HepG2 (cell line): ENCODE data around the gene TOMM6. TPM values are rescaled to one million over a fixed set of nuclear protein-coding genes. Genes with fewer than 3 reads are reported as not detected.

Source experiments
- DBP ChIP-seq: sonication (generic); formaldehyde crosslinking; IDR thresholded peaks from 2 replicates; pipeline ENCODE4 v1.4.0; 2020; ENCODE audit warnings: missing genetic modification reagents; ENCODE audit errors: not compliant biosample characterization
- HMG20B ChIP-seq: conservative IDR thresholded peaks from 2 replicates; pipeline ENCODE4 v1.6.1; 2016; ENCODE audit warnings: missing genetic modification reagents, missing compliant biosample characterization
- HNF1B ChIP-seq: sonication (generic); formaldehyde crosslinking; IDR thresholded peaks from 2 replicates; pipeline ENCODE4 v1.5.1; 2020; ENCODE audit warnings: mild to moderate bottlenecking, moderate library complexity, missing genetic modification reagents
- KIAA2018 ChIP-seq: sonication (generic); formaldehyde crosslinking; IDR thresholded peaks from 2 replicates; pipeline ENCODE4 v1.5.0; 2020; ENCODE audit warnings: mild to moderate bottlenecking, missing genetic modification reagents, borderline replicate concordance
- MXI1 ChIP-seq: IDR thresholded peaks from 3 replicates; pipeline ENCODE4 v1.6.1; 2012; ENCODE audit warnings: low read depth, low read length, inconsistent platforms, borderline replicate concordance
- NCOR1 ChIP-seq: fragments of 200-600 bp; sonication (generic); IDR thresholded peaks from 2 replicates; pipeline ENCODE4 v1.7.0; 2017; ENCODE audit warnings: antibody characterized with exemption, low read length, borderline replicate concordance
- RFX1 ChIP-seq: fragments of 450-650 bp; IDR thresholded peaks from 2 replicates; pipeline ENCODE4 v1.6.1; 2017
- TSC22D2 ChIP-seq: sonication (generic); formaldehyde crosslinking; IDR thresholded peaks from 2 replicates; pipeline ENCODE4 v1.5.1; 2020; ENCODE audit warnings: missing genetic modification reagents, mild to moderate bottlenecking, borderline replicate concordance
- ZNF253 ChIP-seq: sonication (generic); formaldehyde crosslinking; IDR thresholded peaks from 2 replicates; pipeline ENCODE4 v1.8.0; 2022; ENCODE audit warnings: mild to moderate bottlenecking, missing genetic modification reagents, borderline replicate concordance
- ZNF512B ChIP-seq: sonication (generic); formaldehyde crosslinking; IDR thresholded peaks from 2 replicates; pipeline ENCODE4 v1.5.1; 2020; ENCODE audit warnings: missing genetic modification reagents, mild to moderate bottlenecking, borderline replicate concordance
- ZNF780A ChIP-seq: sonication (generic); formaldehyde crosslinking; IDR thresholded peaks from 2 replicates; pipeline ENCODE4 v1.8.0; 2022; ENCODE audit warnings: mild to moderate bottlenecking, missing genetic modification reagents, moderate library complexity
- ZSCAN21 ChIP-seq: sonication (generic); formaldehyde crosslinking; IDR thresholded peaks from 2 replicates; pipeline ENCODE4 v1.8.0; 2022; ENCODE audit warnings: mild to moderate bottlenecking, missing genetic modification reagents, moderate library complexity, borderline replicate concordance
- polyA plus RNA-seq, 8 experiments: library from polyadenylated mRNA; depleted of rRNA in 3 of 8; stranded (reverse) in 7 of 8; unstranded in 1 of 8; fragments of >200 nt; fragmentation: Illumina TruSeq in 4 of 8; extraction: Trizol in 4 of 8; gene quantifications; 2 replicates each; pipeline versions ENCODE4 v1.2.1 to v1.2.3, GENCODE V29; 2011 to 2016; ENCODE audit warnings: low read depth in 4 of 8, missing spikeins in 1 of 8, mixed read lengths in 1 of 8; ENCODE audit not compliant: insufficient read depth in 1 of 8
- total RNA-seq, 5 experiments: library from RNA; depleted of rRNA; stranded (reverse); fragments of >200 nt; fragmentation: Illumina TruSeq; extraction: Trizol; gene quantifications; 2 replicates each; pipeline ENCODE4 v1.2.3, GENCODE V29; 2016; ENCODE audit warnings: low read depth in 1 of 5

Gene TOMM6
- total and polyA plus RNA-seq, 2 of the 13 experiments (the other 11 are each of a cell fraction or from before 2014, with no cell fraction given), result 320 to 321 TPM

- TF ChIP-seq ZNF512B (CRISPR knock-in tag) (no peak), ZNF253 (CRISPR knock-in tag) (peak; percentile 45; the same call in 1 of the 2 replicates), MXI1 (no peak), ZSCAN21 (CRISPR knock-in tag) (no peak), HNF1B (CRISPR knock-in tag) (no peak), TSC22D2 (CRISPR knock-in tag) (no peak), DBP (CRISPR knock-in tag) (no peak), HMG20B (CRISPR knock-in tag) (peak; percentile 97), KIAA2018 (CRISPR knock-in tag) (no peak), NCOR1 (peak; percentile 63; the same call in 1 of the 2 replicates), ZNF780A (no peak), RFX1 (no peak)
Measured at GRCh38 chr6:41741625-41742490, 45.6 kb upstream of the TOMM6 start (continued).
